ENCODE data around the gene LCN9. TPM values are rescaled to one million over a fixed set of nuclear protein-coding genes. Genes with fewer than 3 reads are reported as not detected.
"Not testable (repeated sequence)": the region's sequence is repeated elsewhere in the genome, so short reads cannot be mapped to it uniquely, and the experiment has no call there.

LCN9 gene
- total and polyA plus RNA-seq, 8 donors: not detected

DNA sequence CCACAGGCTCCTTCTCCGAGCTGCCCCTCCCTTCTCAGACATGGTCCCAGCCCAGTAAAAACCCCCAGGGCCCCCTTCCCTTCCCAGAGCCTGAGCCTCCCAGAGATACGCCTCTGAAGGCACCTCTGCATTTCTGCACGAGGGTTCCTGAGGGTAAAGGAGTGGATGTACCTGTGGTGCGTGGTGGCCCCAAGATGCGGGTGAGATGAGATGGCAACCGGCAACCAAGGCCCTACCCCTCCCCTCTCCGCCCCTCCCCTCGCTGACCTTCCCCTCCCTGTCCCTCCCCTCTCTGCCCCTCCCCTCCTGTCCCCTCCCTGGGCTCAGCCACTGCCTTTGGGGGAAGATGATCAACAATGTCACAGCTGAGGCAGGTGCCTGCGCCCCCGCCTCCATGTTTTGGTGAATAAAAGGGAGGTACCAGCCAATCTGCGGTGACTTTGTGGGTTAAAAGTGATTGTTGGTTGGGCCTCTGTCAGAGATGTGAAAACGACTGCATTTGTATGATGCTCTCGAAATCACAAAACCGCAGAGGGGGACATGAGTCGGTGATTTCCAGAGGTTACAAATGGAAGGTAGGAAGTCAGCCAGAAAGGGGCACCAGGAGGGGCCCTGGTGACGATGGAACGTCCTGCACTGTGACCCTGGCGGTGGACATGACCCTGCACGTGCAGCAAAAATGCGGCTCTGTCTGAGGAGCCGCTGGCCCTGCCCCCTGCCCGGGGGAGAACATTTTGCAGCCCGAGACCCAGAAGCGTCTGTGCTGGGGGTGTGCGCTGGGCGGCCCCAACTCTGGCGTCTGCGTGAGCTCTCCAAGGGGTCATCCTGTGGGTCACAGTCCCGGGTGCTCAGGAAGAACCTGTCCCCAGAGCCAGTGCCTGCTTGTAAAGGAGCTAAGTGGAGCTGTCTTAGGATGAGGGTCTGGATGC is 3.7 kb downstream of the LCN9 start:
- Histone ChIP-seq H3K27me3 (peaks cover 0 to 73% (median 3%) of the 10 kb centered on the region in 3 donors), H3K27ac (no peak overlapping the region), H3K36me3 (no peaks in the 10 kb centered on the region), H3K4me1 (no peaks in the 10 kb centered on the region), H3K4me3 (no peak overlapping the region), H3K9me3 (peaks cover 0 to 13% (median 0%) of the 10 kb centered on the region in 4 donors)
- TF ChIP-seq POLR2A (IDR thresholded peaks at IDR 0.05) (no peak), EP300 (IDR thresholded peaks at IDR 0.05) (no peak), POLR2AphosphoS5 (IDR thresholded peaks at IDR 0.05) (no peak)
- TF ChIP-seq, protein P1, sequence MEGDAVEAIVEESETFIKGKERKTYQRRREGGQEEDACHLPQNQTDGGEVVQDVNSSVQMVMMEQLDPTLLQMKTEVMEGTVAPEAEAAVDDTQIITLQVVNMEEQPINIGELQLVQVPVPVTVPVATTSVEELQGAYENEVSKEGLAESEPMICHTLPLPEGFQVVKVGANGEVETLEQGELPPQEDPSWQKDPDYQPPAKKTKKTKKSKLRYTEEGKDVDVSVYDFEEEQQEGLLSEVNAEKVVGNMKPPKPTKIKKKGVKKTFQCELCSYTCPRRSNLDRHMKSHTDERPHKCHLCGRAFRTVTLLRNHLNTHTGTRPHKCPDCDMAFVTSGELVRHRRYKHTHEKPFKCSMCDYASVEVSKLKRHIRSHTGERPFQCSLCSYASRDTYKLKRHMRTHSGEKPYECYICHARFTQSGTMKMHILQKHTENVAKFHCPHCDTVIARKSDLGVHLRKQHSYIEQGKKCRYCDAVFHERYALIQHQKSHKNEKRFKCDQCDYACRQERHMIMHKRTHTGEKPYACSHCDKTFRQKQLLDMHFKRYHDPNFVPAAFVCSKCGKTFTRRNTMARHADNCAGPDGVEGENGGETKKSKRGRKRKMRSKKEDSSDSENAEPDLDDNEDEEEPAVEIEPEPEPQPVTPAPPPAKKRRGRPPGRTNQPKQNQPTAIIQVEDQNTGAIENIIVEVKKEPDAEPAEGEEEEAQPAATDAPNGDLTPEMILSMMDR (IDR thresholded peaks at IDR 0.05): no peak
- DNase-seq: no peak
- WGBS, 5 donors: 50 to 64% (median 54%) methylated on average over 21 to 29 of the region's 29 CpGs
- intact Hi-C loops (cut with DNase I; ENCODE audit: low total_unique reads): no loop called here

DNA sequence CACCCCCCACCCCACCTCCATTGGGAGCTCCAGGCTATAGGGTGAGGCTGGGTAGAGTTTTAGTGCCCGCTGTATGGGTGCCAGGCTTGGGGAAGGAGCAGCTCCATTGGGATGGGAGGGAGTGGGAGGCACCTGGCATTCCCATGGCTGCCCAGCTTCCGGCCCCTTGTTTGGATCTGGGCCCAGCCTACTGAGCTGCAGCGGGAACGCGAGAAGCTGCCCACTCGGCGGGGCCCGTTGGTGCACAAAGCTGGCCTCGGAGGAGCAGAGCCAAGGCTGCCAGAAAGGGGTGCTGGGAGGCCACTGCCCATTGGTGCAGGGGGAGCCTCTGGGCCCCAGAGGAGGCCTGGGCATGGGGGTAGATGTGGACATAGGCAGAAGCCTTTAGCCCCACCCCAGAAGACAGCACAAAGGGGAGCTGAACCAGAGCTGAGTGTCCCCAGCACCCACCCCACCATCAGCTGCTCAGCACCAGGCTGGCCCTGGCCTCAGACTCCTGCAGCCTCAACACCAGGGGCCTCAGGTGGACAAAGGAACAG is 4.4 kb downstream of the LCN9 start:
- H3K27me3 ChIP-seq: peaks cover 0 to 77% (median 3%) of the 10 kb centered on the region in 3 donors
- no peaks in the 10 kb centered on the region for H3K4me1 ChIP-seq
- intact Hi-C loops (cut with DNase I; ENCODE audit: low total_unique reads): no loop called here
- whole genome bisulfite sequencing, 5 donors: 72 to 88% (median 84%) methylated on average over 4 to 9 of the region's 9 CpGs
- H3K27ac ChIP-seq: no peak overlapping the region
- DNase-seq: no peak
- H3K36me3 ChIP-seq: no peaks in the 10 kb centered on the region
- peaks cover 0 to 13% (median 0%) of the 10 kb centered on the region in 4 donors for H3K9me3 ChIP-seq
- no peak overlapping the region for H3K4me3 ChIP-seq
- no peak for TF ChIP-seq POLR2AphosphoS5 (IDR thresholded peaks at IDR 0.05)
- TF ChIP-seq POLR2A (IDR thresholded peaks at IDR 0.05): no peak
- TF ChIP-seq, protein P1 (IDR thresholded peaks at IDR 0.05): no peak
- no peak for TF ChIP-seq EP300 (IDR thresholded peaks at IDR 0.05)

DNA sequence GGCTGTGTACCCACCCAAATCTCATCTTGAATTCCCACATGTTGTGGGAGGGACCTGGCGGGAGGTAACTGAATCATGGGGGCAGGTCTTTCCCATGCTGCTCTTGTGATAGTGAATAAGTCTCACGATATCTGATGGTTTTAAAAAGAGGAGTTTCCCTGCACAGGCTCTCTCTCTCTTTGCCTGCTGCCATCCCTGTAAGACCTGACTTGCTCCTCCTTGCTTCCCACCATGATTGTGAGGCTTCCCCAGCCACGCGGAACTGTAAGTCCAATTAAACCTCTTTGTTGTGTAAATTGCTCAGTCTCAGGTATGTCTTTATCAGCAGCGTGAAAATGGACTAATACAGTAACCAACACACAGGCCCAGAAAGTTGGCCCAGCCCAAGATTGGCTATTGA is 5.9 kb downstream of the LCN9 start:
- H3K36me3 ChIP-seq; H3K4me1 ChIP-seq; H3K27ac ChIP-seq; H3K4me3 ChIP-seq; DNase-seq; intact Hi-C loops (cut with DNase I; ENCODE audit: low total_unique reads): not testable (repeated sequence)
- H3K9me3 ChIP-seq: peaks cover 0 to 13% (median 0%) of the 10 kb centered on the region in 4 donors
- 83 to 95% (median 90%) methylated on average over 5 of the region's 5 CpGs for WGBS, 5 donors
- peaks cover 0 to 72% (median 3%) of the 10 kb centered on the region in 3 donors for H3K27me3 ChIP-seq

DNA sequence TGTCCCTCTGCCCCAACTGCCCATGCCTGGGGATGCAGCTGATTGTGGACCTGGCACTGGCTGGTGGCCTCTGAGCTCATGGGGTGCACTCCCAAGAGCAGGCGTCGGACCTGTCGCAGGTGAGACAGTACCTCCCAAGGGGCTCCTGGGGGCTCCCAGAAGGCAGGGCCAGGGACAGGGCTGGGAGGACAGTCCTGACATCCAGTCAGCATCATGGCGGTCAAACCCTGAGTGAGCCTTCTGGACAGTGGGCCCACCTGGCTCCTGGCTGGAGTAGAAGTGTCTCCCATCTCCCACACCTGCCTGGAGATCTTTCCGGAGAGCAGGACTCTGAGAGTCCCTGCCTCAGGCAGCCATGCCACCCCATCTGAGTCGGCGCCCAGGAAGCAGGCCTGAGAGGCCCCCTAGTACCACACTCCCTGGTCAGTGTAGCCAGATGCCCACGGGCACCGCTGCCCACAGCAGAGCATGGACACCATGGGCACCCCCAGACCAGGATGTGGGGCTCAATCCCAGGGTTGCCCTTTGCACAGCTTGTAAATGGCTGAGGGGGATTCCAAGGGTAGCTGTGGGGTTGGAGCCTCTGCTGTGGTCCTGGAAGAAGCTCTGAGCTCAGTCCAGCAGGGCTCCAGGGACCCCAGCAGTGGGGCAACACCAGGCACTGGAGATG is 6.6 kb downstream of the LCN9 start:
- Histone ChIP-seq H3K4me1 (no peaks in the 10 kb centered on the region), H3K36me3 (no peaks in the 10 kb centered on the region), H3K27me3 (peaks cover 0 to 65% (median 3%) of the 10 kb centered on the region in 3 donors), H3K9me3 (peaks cover 0 to 13% (median 0%) of the 10 kb centered on the region in 4 donors), H3K4me3 (no peak overlapping the region), H3K27ac (no peak overlapping the region)
- 82 to 97% (median 95%) methylated on average over 6 to 9 of the region's 9 CpGs; no CpG with 5 or more reads in 1 of the 5 donors for WGBS, 5 donors
- DNase-seq: no peak
- intact Hi-C loops (cut with DNase I; ENCODE audit: low total_unique reads): no loop called here
- TF ChIP-seq POLR2AphosphoS5 (IDR thresholded peaks at IDR 0.05): no peak
- TF ChIP-seq EP300 (IDR thresholded peaks at IDR 0.05): no peak
- TF ChIP-seq, protein P1 (IDR thresholded peaks at IDR 0.05): no peak
- TF ChIP-seq POLR2A (IDR thresholded peaks at IDR 0.05): no peak

Measured in stomach (tissue), 9 donors.